Activated CD4-positive, alpha-beta T cell treated with anti-CD3 and anti-CD28 coated beads, Interleukin-2, amount 50 U/mL, for 24 hours (primary cell): ENCODE results near the gene SWT1.
A peak's percentile ranks its signal among the peaks of the same experiment; 100 is the strongest.

Experiments used
- DNase-seq, 2 donors: peaks; one replicate each; pipeline ENCODE4 v3.0.0-alpha.2; 2020; ENCODE audit warnings: low read depth in 1 of 2, low spot score in 1 of 2

The SWT1 gene, protein sequence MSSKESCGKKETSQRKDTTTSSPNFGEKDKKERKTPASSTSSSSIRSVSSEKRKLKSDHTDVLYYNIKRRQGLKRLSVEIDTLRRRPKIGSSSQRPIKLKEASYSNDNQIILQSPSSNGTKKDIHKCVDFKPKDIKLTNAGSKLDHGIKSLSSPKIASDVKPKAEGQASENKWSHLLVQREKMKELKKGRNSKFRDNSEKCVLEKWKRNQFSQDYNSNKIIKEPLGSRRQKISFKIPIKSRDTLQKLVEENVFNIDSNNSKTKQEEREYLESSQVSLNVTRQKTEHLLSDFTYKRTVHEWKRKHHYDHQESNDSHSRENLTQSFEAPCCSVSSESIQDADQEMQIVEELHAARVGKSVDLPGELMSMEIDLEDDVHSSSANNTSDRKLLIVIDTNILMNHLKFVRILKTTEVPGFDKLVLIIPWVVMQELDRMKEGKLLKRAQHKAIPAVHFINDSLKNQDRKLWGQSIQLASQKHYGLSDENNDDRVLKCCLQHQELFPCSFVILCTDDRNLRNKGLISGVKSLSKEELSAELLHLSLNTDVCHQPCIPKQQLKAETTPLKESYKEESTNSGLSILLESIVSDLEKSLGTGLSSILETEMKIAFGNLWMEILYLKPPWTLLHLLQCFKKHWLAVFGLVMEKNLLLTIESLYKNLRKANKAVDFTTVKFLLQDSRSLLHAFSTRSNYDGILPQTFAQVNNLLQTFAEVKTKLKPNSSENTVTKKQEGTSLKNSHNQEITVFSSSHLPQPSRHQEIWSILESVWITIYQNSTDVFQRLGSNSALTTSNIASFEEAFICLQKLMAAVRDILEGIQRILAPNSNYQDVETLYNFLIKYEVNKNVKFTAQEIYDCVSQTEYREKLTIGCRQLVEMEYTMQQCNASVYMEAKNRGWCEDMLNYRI

DNA sequence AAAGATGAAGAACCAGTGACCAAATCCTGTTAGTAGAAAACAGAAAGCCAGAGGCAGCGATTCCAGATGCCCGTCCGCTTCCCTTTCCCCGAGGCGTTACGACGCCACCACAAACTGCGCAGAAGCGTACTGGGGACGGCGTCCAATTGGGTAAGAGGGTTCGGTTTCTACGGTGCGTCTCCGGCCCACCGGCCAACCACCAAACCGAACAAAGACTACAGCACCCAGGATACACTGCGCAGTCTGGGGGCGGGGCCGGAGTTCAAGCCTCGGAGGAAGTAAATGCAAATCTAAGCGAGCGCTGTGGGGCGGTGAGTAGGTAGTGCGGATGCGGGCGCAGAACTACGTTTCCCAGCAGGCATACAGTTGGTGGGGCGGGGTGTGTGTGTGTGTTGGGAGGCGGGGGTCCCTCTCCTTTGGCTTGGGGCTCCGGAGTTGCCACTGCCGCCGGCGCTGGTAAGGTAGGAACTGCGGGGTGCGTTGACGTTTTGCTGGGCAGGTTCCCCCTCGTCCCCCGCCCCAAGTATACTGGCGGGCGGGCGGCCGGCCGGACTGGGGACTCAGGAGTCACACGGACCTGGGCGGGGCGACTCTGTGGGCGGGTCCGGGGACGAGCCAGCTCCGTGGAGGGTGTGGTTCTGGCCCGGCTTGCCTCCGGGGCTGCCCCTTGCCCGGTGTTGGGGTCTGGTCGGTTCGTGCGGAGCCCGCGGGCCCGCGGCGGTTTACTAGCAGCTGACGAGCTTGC is at the start of gene SWT1, which contains the start of gene TRMT1L:
TSS of gene SWT1 (plus strand) at position 314 of the 745 bp plus-strand sequence. CDS start 3,675 bp downstream, outside the sequence.
TSS of gene TRMT1L (minus strand) at position 100 of the 745 bp plus-strand sequence. CDS start 241 bp downstream, outside the sequence.
- peak; percentile 94 to 98 for DNase-seq

DNA sequence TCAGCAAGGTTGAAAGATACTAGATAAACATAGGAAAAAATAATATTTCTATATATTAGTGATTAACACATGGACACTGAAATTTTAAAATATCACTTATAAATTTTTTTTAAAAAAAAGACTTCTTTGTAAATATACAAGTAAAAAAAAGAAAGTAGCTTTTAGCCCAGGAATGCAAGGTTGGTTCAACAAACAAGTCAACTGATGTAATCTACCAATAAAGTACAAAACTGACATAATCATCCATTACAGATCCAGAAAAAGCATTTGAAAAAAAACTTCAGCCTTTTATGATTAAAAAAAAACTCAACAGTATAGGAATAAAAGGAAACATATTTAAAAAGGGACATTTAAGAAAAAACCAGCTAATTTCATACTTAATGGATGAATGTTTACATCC is 48.6 kb upstream of the SWT1 start:
- DNase-seq: no peak

DNA sequence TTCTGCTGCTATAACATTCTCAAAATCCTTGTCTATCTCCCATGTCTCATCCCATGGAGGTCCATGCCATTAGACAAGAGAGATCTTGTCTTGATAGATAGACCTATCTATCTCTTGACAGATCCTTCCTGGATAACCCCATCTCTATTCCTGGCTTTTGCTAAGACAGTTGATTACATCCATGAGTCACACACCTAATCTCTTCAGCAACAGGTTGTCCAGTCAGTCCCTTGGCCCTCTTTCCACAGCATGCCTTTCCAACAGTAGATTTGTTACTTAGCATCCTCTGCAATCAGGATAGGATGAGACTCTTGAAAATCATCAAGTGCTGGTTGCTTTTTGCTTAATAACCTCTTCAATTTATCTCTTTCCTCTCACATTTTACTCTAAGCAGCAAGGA is 46.8 kb upstream of the SWT1 start:
- no peak for DNase-seq

DNA sequence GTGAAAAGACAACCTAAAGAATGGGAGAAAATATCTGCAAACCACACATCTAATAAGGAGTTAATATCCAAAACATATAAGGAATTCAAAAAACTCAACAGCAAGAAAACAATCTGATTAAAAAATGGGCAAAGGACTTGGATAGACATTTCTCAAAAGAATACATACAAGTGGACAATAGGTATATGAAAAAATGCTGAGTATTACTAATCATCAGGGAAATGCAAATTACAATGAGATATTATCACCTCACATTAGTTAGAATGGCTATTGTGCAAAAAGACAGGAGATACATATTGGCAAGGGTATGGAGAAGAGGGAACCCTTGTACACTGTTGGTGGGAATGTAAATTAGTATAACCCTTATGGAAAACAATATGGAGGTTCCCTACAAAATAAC is 45.1 kb upstream of the SWT1 start:
- DNase-seq: no peak

DNA sequence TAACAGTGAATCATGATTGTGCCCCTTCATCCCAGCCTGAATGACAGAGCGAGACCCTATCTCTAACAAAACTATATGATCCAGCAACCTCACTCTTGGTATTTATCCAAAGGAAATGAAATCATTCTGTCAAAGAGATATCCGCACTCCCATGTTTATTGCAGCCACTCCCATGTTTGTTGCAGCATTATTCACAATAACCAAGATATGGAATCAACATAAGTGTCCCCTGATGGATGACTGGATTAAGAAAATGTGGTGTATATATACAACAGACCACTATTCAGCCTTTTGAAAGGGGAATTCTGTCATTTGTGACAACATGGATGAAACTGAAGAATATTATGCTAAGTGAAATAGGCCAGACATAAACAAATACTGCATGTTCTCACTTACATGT is 44.6 kb upstream of the SWT1 start:
- no peak for DNase-seq

DNA sequence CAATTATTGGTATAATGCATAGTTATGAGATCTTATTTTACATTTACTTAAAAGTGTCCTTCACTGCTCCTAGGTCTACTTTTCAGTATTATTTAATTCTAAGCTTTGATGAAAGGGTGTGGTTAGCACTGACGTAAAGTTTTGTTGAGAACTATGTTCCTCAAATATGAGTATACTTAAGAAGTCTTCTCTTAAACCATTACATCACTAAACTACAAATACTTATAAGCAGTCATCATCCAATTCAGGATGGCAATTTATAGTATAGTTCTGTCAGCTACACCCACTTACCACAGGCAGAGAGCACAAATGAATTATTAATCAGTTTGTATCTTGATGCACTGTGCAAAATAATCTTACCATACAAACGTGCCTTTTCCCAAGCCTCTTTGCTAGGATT is 27.3 kb upstream of the SWT1 start:
- DNase-seq: no peak

DNA sequence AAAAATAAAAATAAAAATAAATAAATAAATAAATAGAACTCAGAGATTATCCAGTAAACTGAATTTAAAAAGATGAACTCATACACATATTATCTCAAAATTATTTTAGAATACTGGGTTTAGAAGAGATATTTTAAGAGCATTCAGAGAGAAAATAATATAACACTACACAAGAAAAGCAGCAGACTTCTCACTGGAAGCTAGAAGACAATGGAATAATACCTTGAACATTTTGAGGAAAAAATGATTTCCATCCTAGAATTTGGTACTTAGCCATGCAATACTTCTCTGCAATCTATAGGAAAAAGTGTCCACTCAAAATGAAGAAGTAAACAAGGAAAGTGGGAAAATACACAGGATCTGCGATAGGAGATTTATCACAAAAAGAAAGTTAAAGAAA is 24.4 kb upstream of the SWT1 start:
- no peak for DNase-seq

DNA sequence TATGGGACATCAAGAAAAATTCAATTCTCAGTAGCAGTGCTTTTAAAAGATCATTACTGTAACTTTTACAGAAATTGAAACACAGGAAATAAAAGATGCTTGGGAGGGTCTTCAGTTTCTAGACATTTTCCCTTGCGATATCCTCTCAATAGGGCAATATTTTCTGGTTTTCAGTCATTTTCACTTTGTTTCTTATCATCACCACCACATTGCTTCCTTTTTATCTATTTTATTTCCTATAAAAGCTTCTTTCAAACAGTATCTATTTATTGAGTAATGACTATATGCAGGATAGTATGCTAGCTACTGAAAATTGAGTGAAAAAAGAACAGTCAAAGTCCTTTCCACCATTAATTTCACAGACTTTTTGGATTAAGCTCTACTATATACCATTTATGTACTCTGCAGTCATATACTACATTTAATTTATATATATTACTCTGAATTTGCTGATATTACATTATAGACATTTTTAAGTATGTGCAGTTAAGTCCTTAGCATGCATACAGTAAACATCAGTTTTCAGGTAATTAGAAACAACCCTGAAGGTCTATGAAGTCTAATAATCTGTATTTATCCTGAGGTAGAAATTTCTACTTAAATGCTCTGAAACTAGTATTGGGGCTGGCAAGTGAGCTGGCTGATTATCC is 18.9 kb upstream of the SWT1 start:
- DNase-seq: no peak

DNA sequence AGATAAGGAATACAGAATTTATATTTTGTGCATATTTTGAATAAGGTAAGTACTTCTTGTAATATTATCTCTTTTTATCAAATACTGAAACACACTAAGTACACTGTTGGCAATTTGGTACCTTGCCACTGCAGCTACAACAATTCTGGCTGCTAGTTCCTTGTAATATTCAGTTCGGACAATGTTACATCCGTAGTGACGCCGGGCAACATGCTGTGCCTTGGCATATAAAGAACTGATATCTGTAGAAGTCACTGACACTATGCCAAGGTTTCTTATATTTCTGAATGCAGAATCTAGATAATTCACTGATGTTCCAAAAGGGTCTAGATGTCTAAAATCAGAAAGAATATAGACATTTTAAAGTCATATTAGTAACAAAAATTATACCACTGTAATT is 17.7 kb upstream of the SWT1 start:
- DNase-seq: no peak

DNA sequence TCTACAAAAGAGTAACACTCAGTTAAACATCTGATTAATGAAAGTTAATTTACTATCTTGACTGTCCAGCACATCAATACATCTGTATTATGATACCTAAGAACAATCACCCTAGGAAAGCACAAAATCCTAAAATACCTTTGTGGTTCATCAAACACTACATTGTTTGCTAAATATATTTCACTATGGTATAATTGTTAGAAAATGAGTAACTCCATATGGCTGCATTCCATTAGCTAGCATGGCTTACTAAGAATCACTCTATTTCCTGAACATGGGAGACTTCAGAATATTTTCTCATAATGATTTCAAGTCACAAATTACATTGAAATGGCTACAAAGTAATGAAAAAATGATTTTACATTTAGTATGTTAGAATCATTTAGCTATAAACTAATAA is 12.7 kb upstream of the SWT1 start:
- no peak for DNase-seq

DNA sequence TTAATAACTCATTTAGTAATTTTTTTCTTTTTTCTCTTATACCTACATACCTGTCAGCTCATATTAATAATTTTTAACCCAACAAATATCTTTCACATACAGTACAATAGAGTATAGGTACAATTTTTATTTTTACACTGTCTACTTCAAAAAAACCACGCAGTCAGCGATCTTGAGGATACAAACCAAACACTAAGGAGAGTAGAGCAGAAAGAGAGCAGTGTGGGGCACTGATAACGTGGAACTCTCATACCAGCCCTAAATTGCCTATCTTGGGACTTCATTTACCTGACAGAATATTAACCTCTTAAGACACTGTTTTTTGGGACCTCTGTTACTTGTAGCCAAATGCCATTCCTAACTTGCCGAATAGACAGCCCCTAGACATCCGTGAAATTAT is 5.8 kb upstream of the SWT1 start:
- no peak for DNase-seq

DNA sequence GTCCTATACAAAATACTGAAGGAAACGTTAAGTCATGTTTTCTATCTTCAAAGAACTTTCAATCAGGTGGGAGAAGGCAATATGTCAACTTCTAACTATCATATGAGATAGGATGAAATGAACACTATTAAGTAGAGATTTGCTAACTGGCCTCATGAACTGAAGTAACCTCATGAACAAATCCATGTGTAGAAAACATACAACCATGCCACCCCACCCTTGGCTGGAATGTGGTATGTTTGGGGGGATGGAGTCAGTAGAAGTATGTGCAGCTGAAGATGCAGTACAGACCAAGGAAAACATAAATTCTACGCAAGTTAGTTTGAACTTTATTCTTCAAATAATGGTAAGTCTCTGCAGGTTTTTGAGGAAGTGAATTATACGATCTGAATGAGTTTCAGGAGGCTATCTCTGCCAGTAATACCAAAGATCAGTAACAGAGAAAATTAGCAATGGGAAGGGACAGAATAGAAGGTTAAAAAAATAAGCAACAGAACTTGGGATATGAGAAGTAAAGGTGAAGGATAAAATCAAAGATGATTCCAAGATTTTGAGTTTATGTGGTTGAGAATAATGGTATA is 4.7 kb upstream of the SWT1 start:
- DNase-seq: no peak

DNA sequence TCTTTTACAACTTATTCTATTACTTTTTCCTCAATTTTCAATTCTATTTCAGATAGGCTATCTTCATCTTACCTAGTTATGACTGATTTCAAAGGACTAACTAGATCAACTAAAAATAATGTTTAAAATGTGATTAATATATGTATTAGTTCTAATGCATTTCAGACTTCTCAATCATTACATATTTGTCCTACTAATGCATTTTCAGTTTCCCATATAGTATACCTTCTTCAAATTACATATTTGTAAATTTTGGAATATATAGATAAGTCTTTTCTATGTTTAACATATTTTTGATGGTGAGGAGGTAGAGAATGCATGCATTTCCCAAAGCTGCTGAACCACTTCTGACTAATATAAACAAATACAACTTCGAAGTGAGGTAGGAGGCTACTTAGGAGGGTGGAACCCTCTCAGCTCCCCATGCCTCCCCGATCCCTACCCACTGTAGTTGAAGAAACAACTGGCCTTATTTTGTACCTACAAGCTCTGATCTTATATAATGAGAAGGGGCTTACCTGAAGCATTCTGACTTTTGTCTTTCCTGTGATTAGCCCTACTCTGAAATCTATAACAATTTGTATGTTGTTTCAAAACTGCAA is 2.0 kb upstream of the SWT1 start:
- DNase-seq: no peak

DNA sequence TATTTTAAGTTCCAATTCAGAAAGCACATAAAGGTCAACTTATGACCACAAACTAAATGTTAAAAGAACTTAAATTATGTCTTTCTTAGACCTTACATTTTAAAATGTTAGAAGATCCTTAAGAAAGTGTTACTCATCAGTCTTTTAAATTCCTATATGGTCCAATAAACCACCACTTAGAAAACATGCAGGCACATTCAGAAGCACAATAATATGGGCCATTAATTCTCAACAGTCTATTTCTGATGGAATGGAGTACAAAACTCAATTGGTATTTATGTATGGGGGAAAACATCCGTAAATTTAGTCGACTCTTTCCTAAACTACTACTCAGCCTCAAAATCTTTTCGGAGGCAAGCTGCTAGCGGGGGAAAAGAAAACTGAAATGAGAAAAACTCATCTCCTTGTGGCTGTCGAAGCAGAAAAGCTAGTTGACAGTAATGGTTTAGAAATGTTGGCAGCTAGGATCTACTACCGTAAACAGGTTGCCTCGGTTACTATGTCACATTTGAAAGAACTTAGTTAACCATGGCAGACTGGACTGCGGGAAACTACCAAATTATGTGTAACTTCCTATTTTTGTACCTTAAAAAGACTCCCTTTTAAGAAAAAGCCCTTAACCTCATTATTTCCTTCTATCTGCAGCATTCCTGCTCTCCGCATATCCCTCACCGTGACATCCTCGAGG is 1.2 kb upstream of the SWT1 start:
- DNase-seq: no peak

DNA sequence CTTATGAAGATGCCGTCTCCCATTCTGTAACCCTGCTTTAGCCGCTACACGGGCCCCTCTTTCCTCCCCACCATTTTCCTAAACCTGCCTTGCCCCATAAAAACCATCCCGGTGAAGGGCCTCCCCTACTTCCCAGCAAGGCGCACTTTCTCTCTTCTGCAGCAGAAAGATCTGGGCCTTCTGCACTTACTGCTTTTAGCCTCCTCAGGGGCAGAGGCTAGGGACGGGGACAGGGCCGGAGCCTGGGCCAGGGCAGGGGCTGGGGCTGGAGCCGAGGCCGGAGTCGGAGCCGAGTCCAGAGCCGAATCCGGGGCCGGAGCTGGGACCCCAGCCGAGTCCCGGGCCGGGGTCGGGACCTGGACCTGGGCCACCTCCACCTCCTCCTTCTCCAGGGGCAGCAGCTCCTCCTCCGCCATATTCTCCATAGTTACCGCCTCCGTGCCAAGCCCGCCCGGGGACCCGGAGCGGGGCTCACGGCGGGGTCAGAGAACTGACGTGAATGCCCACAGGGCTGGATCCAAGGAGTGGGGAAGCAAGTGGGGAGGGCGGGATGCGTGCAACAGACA is 596 bp upstream of the SWT1 start:
- no peak for DNase-seq

DNA sequence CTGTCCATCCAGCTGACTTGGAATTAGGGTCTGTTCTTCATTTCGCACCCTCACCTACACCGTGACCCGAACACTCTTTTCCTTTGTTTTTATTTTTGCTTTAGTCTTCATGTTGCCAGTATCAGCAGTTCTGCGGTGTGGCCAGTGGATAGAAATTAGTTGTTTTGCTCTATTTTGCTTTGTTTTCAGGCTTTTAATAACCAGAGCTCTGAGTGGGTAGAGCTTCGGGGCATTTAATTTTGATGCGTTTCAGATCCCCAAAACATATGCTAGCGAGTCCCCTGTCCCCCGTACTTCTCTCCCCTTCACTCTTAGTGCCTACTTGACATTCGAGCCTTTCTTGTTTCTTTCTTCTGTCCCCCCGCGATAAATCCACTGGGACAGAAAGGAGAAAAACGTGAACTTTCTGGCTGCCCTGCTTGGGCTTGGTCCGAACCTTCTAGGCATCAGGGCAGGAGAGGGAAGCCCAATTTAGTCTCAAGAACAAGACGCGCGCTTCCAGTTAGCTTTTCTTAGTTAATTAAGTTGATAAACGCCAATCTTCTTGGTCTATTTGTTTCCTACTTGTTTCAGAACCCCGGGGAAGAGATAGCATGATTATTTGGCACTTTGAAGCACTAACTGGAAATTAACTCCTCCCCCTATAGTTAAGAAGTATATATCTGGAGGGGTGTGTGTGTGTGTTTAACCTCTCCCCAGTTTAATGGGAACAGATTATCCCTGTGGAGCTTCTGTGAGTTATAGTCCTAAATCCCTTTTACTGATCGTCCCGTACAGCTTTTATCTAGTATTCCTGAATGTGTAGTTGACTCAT is 839 bp downstream of the SWT1 start:
- DNase-seq: no peak

DNA sequence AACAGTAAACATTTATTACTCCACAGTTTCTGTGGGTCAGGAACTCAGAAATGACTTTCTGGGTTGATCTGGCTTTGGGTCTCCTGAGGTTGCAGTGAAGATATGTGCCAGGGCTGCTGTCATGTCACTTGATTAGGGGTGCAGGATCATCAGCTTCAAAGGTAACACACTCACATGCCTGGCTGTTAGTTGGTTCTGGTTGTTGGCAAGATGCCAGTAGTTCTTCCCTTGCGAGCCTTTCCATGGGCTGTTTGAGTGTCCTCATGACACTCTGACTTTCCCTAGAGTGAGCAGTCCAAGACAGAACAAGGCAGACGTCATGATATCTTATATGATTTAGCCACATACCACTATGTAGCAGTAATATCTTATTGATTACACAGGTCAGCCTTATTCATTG is 1.8 kb downstream of the SWT1 start:
- no peak for DNase-seq

DNA sequence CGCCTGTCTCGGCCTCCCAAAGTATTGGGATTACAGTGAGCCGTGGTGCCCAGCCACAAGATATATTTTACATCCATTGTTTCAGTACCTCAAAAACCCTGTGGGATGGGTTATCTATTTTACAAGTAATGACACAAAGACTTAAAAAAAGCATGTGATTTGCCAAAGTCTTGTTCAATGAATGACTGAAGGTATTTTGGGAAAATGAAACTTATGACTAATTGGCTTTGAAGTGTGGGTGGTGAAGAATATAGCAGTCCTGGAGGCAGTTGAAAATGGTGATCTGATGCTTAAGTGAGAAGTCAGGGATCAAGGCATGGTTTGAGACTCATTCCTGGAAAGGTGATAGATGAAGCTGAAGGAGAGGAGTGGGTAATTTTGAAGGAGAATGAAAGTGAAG is 3.0 kb downstream of the SWT1 start:
- no peak for DNase-seq
